Measurements from ENCODE around the gene HDAC6.

Gene HDAC6

DNA sequence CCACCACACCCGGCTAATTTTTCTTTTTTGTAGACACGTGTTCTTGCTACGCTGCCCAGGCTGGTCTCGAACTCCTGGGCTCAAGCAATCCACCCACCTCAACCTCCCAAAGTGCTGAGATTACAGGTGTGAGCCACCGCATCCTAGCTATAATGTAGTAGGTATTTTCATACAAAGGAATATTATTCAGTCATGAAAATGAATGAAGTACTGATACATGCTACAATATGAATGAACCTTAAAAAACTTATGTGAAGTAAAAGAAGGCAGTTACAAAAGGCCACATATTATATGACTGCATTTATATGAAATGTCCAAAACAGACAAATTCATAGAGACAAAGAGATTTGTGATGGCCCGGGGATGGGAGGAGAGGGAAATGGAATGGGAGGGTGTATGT is 20.2 kb upstream of the HDAC6 start:
- no peak overlapping the region for H2AFZ ChIP-seq (ENCODE audit: low read length, unreplicated experiment)
- no peaks in the 10 kb centered on the region for H3K36me3 ChIP-seq (ENCODE audit: insufficient read depth, low read length)
- H3K4me1 ChIP-seq (ENCODE audit: control insufficient read depth, insufficient read depth, low read length, unreplicated experiment): no peaks in the 10 kb centered on the region
- no peak overlapping the region for H3K4me3 ChIP-seq (ENCODE audit: low read depth, low read length)
- no peaks in the 10 kb centered on the region for H3K79me2 ChIP-seq (ENCODE audit: control insufficient read depth, insufficient read depth, low read length, unreplicated experiment)
- no peak overlapping the region for H3K27ac ChIP-seq (ENCODE audit: low read depth, low read length)
- H3K27me3 ChIP-seq (ENCODE audit: insufficient read depth, low read length): peaks cover 31% of the 10 kb centered on the region; the same call in 1 of the 2 replicates

DNA sequence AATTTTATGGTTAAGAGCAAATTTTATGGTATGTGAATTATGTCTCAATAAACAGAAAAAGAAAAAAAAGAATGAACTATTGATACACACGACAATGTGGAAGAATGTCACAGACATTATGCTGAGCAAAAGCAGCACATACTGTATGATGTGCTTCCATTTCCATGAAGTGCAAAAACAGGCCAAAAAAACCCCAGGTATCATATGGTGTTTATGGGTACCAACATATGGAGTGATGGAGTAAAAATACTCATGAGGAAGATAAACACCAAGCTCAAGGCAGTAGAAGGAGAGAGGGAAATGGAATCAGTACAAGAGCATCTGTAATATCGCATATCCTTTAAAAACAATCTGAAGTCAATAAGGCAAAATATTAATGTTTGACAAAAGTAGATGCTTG is 19.7 kb upstream of the HDAC6 start:
- Histone ChIP-seq H3K27ac (ENCODE audit: low read depth, low read length) (no peak overlapping the region), H3K4me1 (ENCODE audit: control insufficient read depth, insufficient read depth, low read length, unreplicated experiment) (no peaks in the 10 kb centered on the region), H2AFZ (ENCODE audit: low read length, unreplicated experiment) (no peak overlapping the region), H3K79me2 (ENCODE audit: control insufficient read depth, insufficient read depth, low read length, unreplicated experiment) (no peaks in the 10 kb centered on the region), H3K27me3 (ENCODE audit: insufficient read depth, low read length) (peaks cover 31% of the 10 kb centered on the region; the same call in 1 of the 2 replicates), H3K36me3 (ENCODE audit: insufficient read depth, low read length) (no peaks in the 10 kb centered on the region), H3K4me3 (ENCODE audit: low read depth, low read length) (no peak overlapping the region)

DNA sequence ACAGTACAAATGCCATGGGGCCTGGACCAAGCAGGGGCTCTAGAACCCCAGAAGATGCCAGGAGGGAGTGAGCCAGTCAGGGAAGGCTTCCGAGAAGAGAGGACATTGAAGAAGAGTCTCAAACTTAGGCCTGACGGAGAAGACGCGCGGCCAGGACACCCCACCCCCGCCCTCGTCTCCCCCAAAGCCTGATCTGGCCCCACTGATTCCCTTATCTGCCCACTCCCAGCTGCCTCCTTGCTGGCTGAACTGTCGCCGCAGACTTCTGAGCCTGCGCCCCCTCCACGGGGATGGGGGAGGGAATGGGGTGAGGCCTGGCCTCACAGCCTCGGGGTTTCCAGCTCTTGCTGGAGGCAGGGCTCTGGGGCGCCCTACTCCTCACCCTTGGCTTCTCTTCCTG is 19.1 kb upstream of the HDAC6 start:
- Histone ChIP-seq H2AFZ (ENCODE audit: low read length, unreplicated experiment) (no peak overlapping the region), H3K27ac (ENCODE audit: low read depth, low read length) (no peak overlapping the region), H3K4me3 (ENCODE audit: low read depth, low read length) (no peak overlapping the region), H3K27me3 (ENCODE audit: insufficient read depth, low read length) (peaks cover 28% of the 10 kb centered on the region), H3K4me1 (ENCODE audit: control insufficient read depth, insufficient read depth, low read length, unreplicated experiment) (no peaks in the 10 kb centered on the region), H3K36me3 (ENCODE audit: insufficient read depth, low read length) (no peaks in the 10 kb centered on the region), H3K79me2 (ENCODE audit: control insufficient read depth, insufficient read depth, low read length, unreplicated experiment) (no peaks in the 10 kb centered on the region)

DNA sequence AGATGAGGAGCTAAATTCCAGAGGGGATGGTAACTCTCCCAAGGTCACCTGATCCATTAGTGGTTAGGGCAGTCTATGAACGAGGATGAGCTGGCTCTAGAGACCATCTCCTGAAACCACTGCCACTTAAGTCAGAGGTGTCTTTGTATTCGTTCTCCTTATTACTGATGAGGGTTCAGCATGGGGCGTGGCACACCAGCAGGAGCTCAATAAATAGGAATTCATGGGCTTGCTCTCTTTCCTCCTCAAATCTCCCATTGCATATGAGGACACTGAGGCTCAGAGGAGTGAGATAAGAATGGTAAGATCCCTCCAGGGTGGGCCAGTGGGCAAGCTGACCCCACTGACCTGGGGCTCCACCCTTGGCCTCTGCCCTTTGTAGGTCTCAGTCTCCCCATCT is 17.1 kb upstream of the HDAC6 start:
- H3K4me3 ChIP-seq (ENCODE audit: low read depth, low read length): no peak overlapping the region
- H2AFZ ChIP-seq (ENCODE audit: low read length, unreplicated experiment): no peak overlapping the region
- no peaks in the 10 kb centered on the region for H3K4me1 ChIP-seq (ENCODE audit: control insufficient read depth, insufficient read depth, low read length, unreplicated experiment)
- H3K27me3 ChIP-seq (ENCODE audit: insufficient read depth, low read length): peaks cover 10% of the 10 kb centered on the region; the same call in 1 of the 2 replicates
- no peaks in the 10 kb centered on the region for H3K79me2 ChIP-seq (ENCODE audit: control insufficient read depth, insufficient read depth, low read length, unreplicated experiment)
- no peaks in the 10 kb centered on the region for H3K36me3 ChIP-seq (ENCODE audit: insufficient read depth, low read length)
- H3K27ac ChIP-seq (ENCODE audit: low read depth, low read length): no peak overlapping the region

DNA sequence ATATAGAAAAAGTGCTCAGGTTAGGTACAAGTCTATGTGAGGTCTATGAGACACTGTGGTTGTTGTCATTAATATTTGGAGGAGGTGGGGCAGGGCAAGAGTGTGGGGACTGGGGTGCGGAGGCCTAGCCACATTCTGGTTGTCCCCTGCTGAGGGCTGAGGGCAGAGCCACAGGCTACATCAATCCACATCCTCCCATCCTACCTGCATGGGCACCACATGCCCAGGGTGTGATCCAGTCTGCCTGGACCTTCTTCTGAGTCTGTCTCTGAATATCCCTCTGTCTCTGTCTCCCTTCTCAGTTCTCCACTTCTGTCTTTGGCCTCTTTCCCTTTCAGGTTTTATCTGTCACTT is 16.7 kb upstream of the HDAC6 start:
- Histone ChIP-seq H3K36me3 (ENCODE audit: insufficient read depth, low read length) (no peaks in the 10 kb centered on the region), H3K79me2 (ENCODE audit: control insufficient read depth, insufficient read depth, low read length, unreplicated experiment) (no peaks in the 10 kb centered on the region), H2AFZ (ENCODE audit: low read length, unreplicated experiment) (no peak overlapping the region), H3K4me3 (ENCODE audit: low read depth, low read length) (no peak overlapping the region), H3K27ac (ENCODE audit: low read depth, low read length) (no peak overlapping the region), H3K27me3 (ENCODE audit: insufficient read depth, low read length) (peaks cover 10% of the 10 kb centered on the region; the same call in 1 of the 2 replicates), H3K4me1 (ENCODE audit: control insufficient read depth, insufficient read depth, low read length, unreplicated experiment) (no peaks in the 10 kb centered on the region)

DNA sequence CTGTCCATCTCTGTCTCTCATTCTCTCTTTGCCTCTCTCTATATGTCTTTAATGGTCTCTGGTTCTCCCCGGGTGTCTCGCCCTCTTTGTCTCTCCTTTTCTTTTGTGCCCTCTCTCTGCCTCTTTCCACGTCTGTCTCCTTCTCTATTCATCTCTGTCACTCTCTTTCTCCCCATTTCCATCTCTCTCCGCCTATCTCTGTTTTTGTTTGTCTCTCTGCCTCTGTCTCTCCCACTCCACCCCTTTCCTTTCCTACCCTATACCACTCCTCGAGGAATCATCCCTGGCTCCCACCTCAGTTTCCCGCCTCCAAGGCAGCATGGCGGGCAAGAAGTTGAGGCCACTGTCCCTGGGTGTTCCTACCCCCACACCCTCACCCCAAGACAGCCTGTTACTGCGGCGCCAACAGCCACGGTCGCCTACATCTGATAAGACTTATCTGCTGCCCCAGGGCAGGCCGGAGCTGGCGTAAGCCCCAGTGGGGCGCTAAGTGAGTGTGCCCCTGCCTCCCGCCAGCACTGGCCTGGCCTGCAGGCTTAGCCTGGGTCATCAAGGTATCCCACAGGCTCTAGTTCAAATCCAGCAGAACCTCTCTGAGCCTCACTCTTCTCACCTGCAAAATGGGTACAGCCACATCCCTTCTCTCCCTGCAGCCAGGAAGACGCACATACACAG is 16.2 kb upstream of the HDAC6 start:
- H3K79me2 ChIP-seq (ENCODE audit: control insufficient read depth, insufficient read depth, low read length, unreplicated experiment): no peaks in the 10 kb centered on the region

DNA sequence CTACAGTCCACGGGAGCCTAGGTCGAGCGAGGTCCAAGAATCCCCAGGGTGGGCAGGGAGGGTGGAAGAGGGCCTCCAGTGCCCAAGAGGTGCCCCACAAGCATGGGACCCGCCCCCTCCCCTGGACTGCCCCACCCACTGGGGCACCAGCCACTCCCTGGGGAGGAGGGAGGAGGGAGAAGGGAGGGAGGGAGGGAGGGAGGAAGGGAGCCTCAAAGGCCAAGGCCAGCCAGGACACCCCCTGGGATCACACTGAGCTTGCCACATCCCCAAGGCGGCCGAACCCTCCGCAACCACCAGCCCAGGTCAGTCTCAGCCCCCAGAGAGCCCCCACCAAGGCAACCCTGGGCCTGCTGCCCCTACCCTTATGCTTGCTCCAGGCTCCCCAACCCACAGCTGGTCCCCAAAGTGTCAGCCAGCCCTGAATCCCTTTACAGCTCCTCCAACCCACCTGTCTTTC is 15.5 kb upstream of the HDAC6 start, which contains the start of gene GATA1:
GATA1 (plus strand) TSS at position 250 of the 460 bp plus-strand sequence. CDS start 4,520 bp downstream, outside the sequence.
- Histone ChIP-seq H3K79me2 (ENCODE audit: control insufficient read depth, insufficient read depth, low read length, unreplicated experiment) (no peaks in the 10 kb centered on the region), H3K4me1 (ENCODE audit: control insufficient read depth, insufficient read depth, low read length, unreplicated experiment) (no peaks in the 10 kb centered on the region), H3K4me3 (ENCODE audit: low read depth, low read length) (no peak within 1 kb of the TSS)

More for the DNA sequence above, 16.2 kb upstream of the HDAC6 start:
- no peaks in the 10 kb centered on the region for H3K4me1 ChIP-seq (ENCODE audit: control insufficient read depth, insufficient read depth, low read length, unreplicated experiment)
- H3K27ac ChIP-seq (ENCODE audit: low read depth, low read length): no peak overlapping the region
- H3K27me3 ChIP-seq (ENCODE audit: insufficient read depth, low read length): peaks cover 10% of the 10 kb centered on the region; the same call in 1 of the 2 replicates
- H2AFZ ChIP-seq (ENCODE audit: low read length, unreplicated experiment): no peak overlapping the region
- no peak overlapping the region for H3K4me3 ChIP-seq (ENCODE audit: low read depth, low read length)
- H3K36me3 ChIP-seq (ENCODE audit: insufficient read depth, low read length): no peaks in the 10 kb centered on the region

DNA sequence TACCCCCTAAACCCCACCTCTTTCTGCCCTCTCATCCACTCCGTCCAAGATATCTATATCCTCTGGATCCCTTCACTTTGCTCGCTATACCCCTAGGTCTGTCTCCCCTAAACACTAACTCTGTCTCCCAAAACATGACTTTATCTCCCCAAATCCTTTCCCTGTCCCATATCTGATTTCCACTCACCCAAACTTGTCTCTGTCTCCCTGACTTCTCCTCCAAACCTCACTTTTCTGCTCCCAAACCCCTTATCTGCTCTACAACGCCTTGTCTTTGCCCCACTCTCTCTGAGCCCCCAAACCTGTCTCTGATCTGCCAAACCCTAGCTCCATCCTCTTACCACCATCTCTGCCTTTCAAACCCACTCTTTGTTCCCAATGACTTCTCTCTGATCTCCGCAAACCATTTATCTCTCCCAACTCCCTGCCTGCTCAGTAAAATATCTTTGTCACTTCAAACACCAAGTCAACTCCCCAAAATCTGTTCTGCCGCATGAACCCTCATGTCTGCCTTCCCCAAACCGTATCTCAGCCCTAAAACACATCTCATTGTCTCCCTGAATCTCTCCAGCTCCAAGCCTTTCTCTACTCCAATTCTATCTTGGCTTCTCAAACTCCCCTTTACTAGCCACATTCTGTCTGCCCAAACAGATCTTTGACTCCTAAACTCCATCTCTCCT is 14.9 kb upstream of the HDAC6 start:
- peaks cover 10% of the 10 kb centered on the region; the same call in 1 of the 2 replicates for H3K27me3 ChIP-seq (ENCODE audit: insufficient read depth, low read length)
- no peaks in the 10 kb centered on the region for H3K79me2 ChIP-seq (ENCODE audit: control insufficient read depth, insufficient read depth, low read length, unreplicated experiment)
- no peak overlapping the region for H3K27ac ChIP-seq (ENCODE audit: low read depth, low read length)
- no peaks in the 10 kb centered on the region for H3K36me3 ChIP-seq (ENCODE audit: insufficient read depth, low read length)
- H2AFZ ChIP-seq (ENCODE audit: low read length, unreplicated experiment): no peak overlapping the region
- H3K4me1 ChIP-seq (ENCODE audit: control insufficient read depth, insufficient read depth, low read length, unreplicated experiment): no peaks in the 10 kb centered on the region
- no peak overlapping the region for H3K4me3 ChIP-seq (ENCODE audit: low read depth, low read length)

More for the DNA sequence above, 15.5 kb upstream of the HDAC6 start, which contains the start of gene GATA1:
- Histone ChIP-seq H3K27me3 (ENCODE audit: insufficient read depth, low read length) (peaks cover 10% of the 10 kb centered on the region; the same call in 1 of the 2 replicates), H2AFZ (ENCODE audit: low read length, unreplicated experiment) (no peak within 1 kb of the TSS), H3K36me3 (ENCODE audit: insufficient read depth, low read length) (no peaks in the 10 kb centered on the region), H3K27ac (ENCODE audit: low read depth, low read length) (no peak within 1 kb of the TSS)

DNA sequence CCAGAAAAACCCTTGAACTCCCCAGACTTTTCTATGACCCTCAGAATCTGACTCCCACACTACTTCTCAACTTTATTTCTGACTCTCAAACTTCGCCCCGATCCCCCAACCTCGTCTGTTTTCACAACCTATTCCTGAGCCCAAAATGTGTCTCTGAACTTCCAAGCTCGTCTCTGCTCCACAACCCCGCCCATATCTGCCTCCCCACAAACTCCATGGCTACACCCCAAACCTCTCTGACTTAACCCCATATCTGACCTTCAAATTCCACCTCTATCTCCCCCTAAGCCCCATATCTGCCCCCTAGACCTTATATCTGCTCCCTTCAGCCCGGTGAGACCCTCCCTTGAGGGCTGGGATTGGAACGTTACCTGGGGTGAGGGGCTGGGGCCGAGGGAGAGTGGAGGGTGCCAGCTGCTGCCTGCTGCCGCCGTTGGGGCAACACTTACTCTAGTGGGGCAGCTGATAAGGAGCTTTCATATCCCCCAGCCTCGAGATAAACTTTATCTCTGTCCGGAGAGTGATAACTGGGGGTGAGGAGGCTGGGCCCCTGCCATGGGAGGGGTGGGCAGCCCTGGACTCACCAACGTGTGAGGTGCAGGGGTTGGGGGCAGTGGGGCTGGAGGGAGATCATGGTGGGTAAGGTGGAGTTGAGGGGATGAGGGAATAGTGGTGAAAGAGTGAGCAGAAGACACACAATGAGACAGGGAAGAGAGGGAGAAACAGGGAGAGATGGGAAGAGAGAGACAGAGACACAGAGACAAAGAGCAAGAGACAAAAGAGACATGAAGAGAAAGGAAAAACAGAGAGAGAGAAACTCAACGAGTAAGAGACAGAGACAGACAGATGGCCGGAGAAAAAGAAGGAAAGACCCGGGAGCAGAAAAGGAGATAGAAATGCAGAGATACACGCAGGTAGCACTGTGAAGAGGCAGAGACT is 14.1 kb upstream of the HDAC6 start:
- H3K36me3 ChIP-seq (ENCODE audit: insufficient read depth, low read length): no peaks in the 10 kb centered on the region
- H2AFZ ChIP-seq (ENCODE audit: low read length, unreplicated experiment): no peak overlapping the region
- peaks cover 10% of the 10 kb centered on the region; the same call in 1 of the 2 replicates for H3K27me3 ChIP-seq (ENCODE audit: insufficient read depth, low read length)
- no peaks in the 10 kb centered on the region for H3K4me1 ChIP-seq (ENCODE audit: control insufficient read depth, insufficient read depth, low read length, unreplicated experiment)
- no peak overlapping the region for H3K27ac ChIP-seq (ENCODE audit: low read depth, low read length)
- no peak overlapping the region for H3K4me3 ChIP-seq (ENCODE audit: low read depth, low read length)
- H3K79me2 ChIP-seq (ENCODE audit: control insufficient read depth, insufficient read depth, low read length, unreplicated experiment): no peaks in the 10 kb centered on the region

Measured in ACC112 (cell line).